ENCODE measurements around the gene CENPE.

GRCh38 chr4:103108542-103108941, 89.6 kb downstream of the CENPE start:
- TF ChIP-seq, protein P1, sequence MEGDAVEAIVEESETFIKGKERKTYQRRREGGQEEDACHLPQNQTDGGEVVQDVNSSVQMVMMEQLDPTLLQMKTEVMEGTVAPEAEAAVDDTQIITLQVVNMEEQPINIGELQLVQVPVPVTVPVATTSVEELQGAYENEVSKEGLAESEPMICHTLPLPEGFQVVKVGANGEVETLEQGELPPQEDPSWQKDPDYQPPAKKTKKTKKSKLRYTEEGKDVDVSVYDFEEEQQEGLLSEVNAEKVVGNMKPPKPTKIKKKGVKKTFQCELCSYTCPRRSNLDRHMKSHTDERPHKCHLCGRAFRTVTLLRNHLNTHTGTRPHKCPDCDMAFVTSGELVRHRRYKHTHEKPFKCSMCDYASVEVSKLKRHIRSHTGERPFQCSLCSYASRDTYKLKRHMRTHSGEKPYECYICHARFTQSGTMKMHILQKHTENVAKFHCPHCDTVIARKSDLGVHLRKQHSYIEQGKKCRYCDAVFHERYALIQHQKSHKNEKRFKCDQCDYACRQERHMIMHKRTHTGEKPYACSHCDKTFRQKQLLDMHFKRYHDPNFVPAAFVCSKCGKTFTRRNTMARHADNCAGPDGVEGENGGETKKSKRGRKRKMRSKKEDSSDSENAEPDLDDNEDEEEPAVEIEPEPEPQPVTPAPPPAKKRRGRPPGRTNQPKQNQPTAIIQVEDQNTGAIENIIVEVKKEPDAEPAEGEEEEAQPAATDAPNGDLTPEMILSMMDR (IDR thresholded peaks at IDR 0.05) = no peak
- no peak for TF ChIP-seq POLR2A (IDR thresholded peaks at IDR 0.05)

Data from Peyer's patch (tissue), 4 donors.